GM23338 (cell line): ENCODE results near the gene POLDIP2. TPM values are rescaled to one million over a fixed set of nuclear protein-coding genes. Genes with fewer than 3 reads are reported as not detected.

ENCODE experiments used
- ATAC-seq: fragments of 200-7000 bp; cut with Tn5 transposase; 3 replicates; pipeline ENCODE4 v1.9.1; 2020
- DNase-seq: peaks from one replicate; pipeline ENCODE4 v3.0.0-alpha.2; 2015; ENCODE audit warnings: low spot score
- H2AFZ ChIP-seq: fragments of 200-600 bp; sonication (generic); 2 replicates; pipeline ENCODE4 v1.8.0; 2016; ENCODE audit warnings: antibody characterized with exemption, mild to moderate bottlenecking, moderate library complexity
- H3F3A ChIP-seq: fragments of 200-600 bp; sonication (generic); replicated peaks from 2 replicates; pipeline ENCODE4 v1.8.0; 2017; ENCODE audit warnings: antibody characterized with exemption, mixed run types, low read depth
- H3K27ac ChIP-seq: fragments of 200-600 bp; sonication (generic); 2 replicates; pipeline ENCODE4 v1.6.1; 2016; ENCODE audit warnings: low read depth
- H3K27me3 ChIP-seq: fragments of 200-600 bp; sonication (generic); 2 replicates; pipeline ENCODE4 v1.8.0; 2016; ENCODE audit warnings: mild to moderate bottlenecking, mixed run types, moderate library complexity; ENCODE audit not compliant: insufficient read depth
- H3K36me3 ChIP-seq: fragments of 200-600 bp; sonication (generic); 2 replicates; pipeline ENCODE4 v1.8.0; 2016; ENCODE audit warnings: mild to moderate bottlenecking; ENCODE audit not compliant: insufficient read depth
- H3K4me1 ChIP-seq: fragments of 200-600 bp; sonication (generic); 2 replicates; pipeline ENCODE4 v1.8.0; 2016; ENCODE audit warnings: mild to moderate bottlenecking, moderate library complexity; ENCODE audit not compliant: insufficient read depth
- H3K4me2 ChIP-seq: fragments of 200-600 bp; sonication (generic); 2 replicates; pipeline ENCODE4 v1.7.1; 2017; ENCODE audit warnings: mixed run types
- H3K4me3 ChIP-seq: fragments of 200-600 bp; sonication (generic); 2 replicates; pipeline ENCODE4 v1.6.1; 2016; ENCODE audit warnings: mixed run types
- H3K79me2 ChIP-seq: fragments of 200-600 bp; sonication (generic); replicated peaks from 2 replicates; pipeline ENCODE4 v1.8.0; 2017; ENCODE audit warnings: mild to moderate bottlenecking; ENCODE audit not compliant: insufficient read depth
- H3K9me2 ChIP-seq: fragments of 200-600 bp; sonication (generic); 2 replicates; pipeline ENCODE4 v1.8.0; 2017; ENCODE audit not compliant: insufficient read depth
- H4K20me1 ChIP-seq: fragments of 200-600 bp; sonication (generic); replicated peaks from 2 replicates; pipeline ENCODE4 v1.8.0; 2017; ENCODE audit warnings: mild to moderate bottlenecking; ENCODE audit not compliant: insufficient read depth
- H3K27ac Mint-ChIP-seq: 2 replicates; pipeline ENCODE4 v1.8.0; 2020; ENCODE audit warnings: inconsistent platforms, mild to moderate bottlenecking, moderate library complexity, mixed read lengths
- H3K27me3 Mint-ChIP-seq: 3 replicates; pipeline ENCODE4 v1.8.0; 2022; ENCODE audit warnings: low read depth, mild to moderate bottlenecking, moderate library complexity, mixed read lengths, inconsistent platforms; ENCODE audit not compliant: insufficient read depth, poor library complexity
- H3K36me3 Mint-ChIP-seq: 3 replicates; pipeline ENCODE4 v1.8.0; 2021; ENCODE audit warnings: low read depth, mild to moderate bottlenecking, inconsistent platforms, moderate library complexity, mixed read lengths
- H3K4me1 Mint-ChIP-seq: 3 replicates; pipeline ENCODE4 v1.8.0; 2020; ENCODE audit warnings: mild to moderate bottlenecking, inconsistent platforms, mixed read lengths
- H3K4me3 Mint-ChIP-seq: 3 replicates; pipeline ENCODE4 v1.8.0; 2021; ENCODE audit warnings: moderate library complexity, mild to moderate bottlenecking, inconsistent platforms, mixed read lengths
- H3K9me3 Mint-ChIP-seq: 3 replicates; pipeline ENCODE4 v1.8.0; 2020; ENCODE audit warnings: moderate library complexity, mild to moderate bottlenecking, inconsistent platforms, mixed read lengths
- CTCF ChIP-seq, 2 experiments: fragments of 200-600 bp in 1 of 2; sonication (generic) in 1 of 2; conservative IDR thresholded peaks; 2 replicates each; pipeline versions ENCODE4 v1.5.1 to v1.6.1; 2016 to 2017; ENCODE audit warnings: antibody characterized with exemption in 2 of 2, low read depth in 2 of 2, mild to moderate bottlenecking in 2 of 2, moderate library complexity in 1 of 2
- ETS1 ChIP-seq: IDR thresholded peaks from 2 replicates; pipeline ENCODE4 v1.6.1; 2016; ENCODE audit warnings: antibody characterized with exemption
- EZH2phosphoT487 ChIP-seq: fragments of 200-600 bp; sonication (generic); IDR thresholded peaks from one replicate; pipeline ENCODE4 v1.8.1; 2018; ENCODE audit warnings: antibody characterized with exemption; ENCODE audit not compliant: unreplicated experiment
- JUNB ChIP-seq: IDR thresholded peaks from one replicate; pipeline ENCODE4 v1.6.1; 2016; ENCODE audit warnings: antibody characterized with exemption; ENCODE audit not compliant: unreplicated experiment
- POLR2AphosphoS5 ChIP-seq: IDR thresholded peaks from 2 replicates; pipeline ENCODE4 v1.6.1; 2016; ENCODE audit warnings: antibody characterized with exemption, low read depth
- ZNF462 ChIP-seq: fragments of 250-450 bp; sonication (Bioruptor Pico); IDR thresholded peaks from 2 replicates; pipeline ENCODE4 v1.5.0; 2020; ENCODE audit warnings: mild to moderate bottlenecking, moderate library complexity
- polyA plus RNA-seq: library from polyadenylated mRNA; unstranded; fragments of >200 nt; fragmentation: Nextera tagmentation; extraction: Ambion mirVana; gene quantifications from 2 replicates; pipeline ENCODE4 v1.2.1, GENCODE V29; 2016
- total RNA-seq: library from RNA; depleted of rRNA; stranded (reverse); fragments of >200 nt; shearing (Covaris generic); gene quantifications from 2 replicates; pipeline ENCODE4 v1.2.3, GENCODE V29; 2014

POLDIP2 gene
- total and polyA plus RNA-seq, 2 experiments from 2014 or later, result 45.7 to 77.1 TPM

- TF ChIP-seq ETS1, result no peak
- TF ChIP-seq JUNB, result no peak
- no peak for TF ChIP-seq POLR2AphosphoS5
- TF ChIP-seq CTCF (conservative IDR thresholded peaks at IDR 0.05; ENCODE audit: low read depth in 2 of 2), result no peak
Measured at GRCh38 chr17:28370744-28371103, 13.4 kb upstream of the POLDIP2 start (continued).

GRCh38 chr17:28370035-28370743 is 12.9 kb upstream of the POLDIP2 start, which contains the start of gene VTN:
Gene VTN, minus strand, starts transcription at chr17:28370307. Its CDS starts 104 bp downstream, at chr17:28370203.
- H3K4me1 Mint-ChIP-seq, result peaks cover 21% of the 10 kb centered on the region
- no peaks in the 10 kb centered on the region for H3K9me3 Mint-ChIP-seq
- DNase-seq (peak; percentile 82), ATAC-seq (peak; percentile 23)
- Histone ChIP-seq H4K20me1 (peaks cover 13% of the 10 kb centered on the region; the same call in 1 of the 2 replicates), H3K9me2 (no peaks in the 10 kb centered on the region), H3K4me1 (peaks cover 9% of the 10 kb centered on the region; the same call in 1 of the 2 replicates), H3K27ac (0 out of 2 replicates have a peak within 1 kb of the TSS, but pooled peaks have one; percentile 20), H3K4me2 (peak within 1 kb of the TSS; percentile 73), H3K27me3 (peaks cover 22% of the 10 kb centered on the region), H3K4me3 (peak within 1 kb of the TSS; percentile 39), H3F3A (no peaks in the 10 kb centered on the region; the same call in 1 of the 2 replicates), H2AFZ (peak within 1 kb of the TSS; percentile 72), H3K79me2 (no peaks in the 10 kb centered on the region), H3K36me3 (no peaks in the 10 kb centered on the region)
- peak within 1 kb of the TSS; percentile 69 for H3K4me3 Mint-ChIP-seq
- peaks cover 37% of the 10 kb centered on the region for H3K27me3 Mint-ChIP-seq
- H3K36me3 Mint-ChIP-seq, result no peaks in the 10 kb centered on the region
- peak within 1 kb of the TSS; percentile 67 for H3K27ac Mint-ChIP-seq
- TF ChIP-seq EZH2phosphoT487, result no peak

GRCh38 chr17:28369684-28370034 is 12.3 kb upstream of the POLDIP2 start:
- Mint-ChIP-seq H3K4me1 (peaks cover 21% of the 10 kb centered on the region), H3K27me3 (peaks cover 35% of the 10 kb centered on the region), H3K27ac (no peak overlapping the region), H3K36me3 (no peaks in the 10 kb centered on the region), H3K9me3 (no peaks in the 10 kb centered on the region), H3K4me3 (no peak overlapping the region)
- TF ChIP-seq ZNF462, result no peak
- peak in 1 of 2 experiments; percentile 39; a peak in 2 of 4 replicates for TF ChIP-seq CTCF (conservative IDR thresholded peaks at IDR 0.05; ENCODE audit: low read depth in 2 of 2)
- no peak overlapping the region for H2AFZ ChIP-seq
- H3K27ac ChIP-seq, result no peak overlapping the region
- H3K27me3 ChIP-seq, result peaks cover 22% of the 10 kb centered on the region
- no peaks in the 10 kb centered on the region for H3K9me2 ChIP-seq
- H4K20me1 ChIP-seq, result peaks cover 10% of the 10 kb centered on the region; the same call in 1 of the 2 replicates
- H3F3A ChIP-seq, result no peaks in the 10 kb centered on the region; the same call in 1 of the 2 replicates
- DNase-seq (no peak), ATAC-seq (no peak)
- H3K36me3 ChIP-seq, result no peaks in the 10 kb centered on the region
- no peak overlapping the region for H3K4me3 ChIP-seq
- no peak overlapping the region for H3K4me2 ChIP-seq
- peaks cover 9% of the 10 kb centered on the region; the same call in 1 of the 2 replicates for H3K4me1 ChIP-seq
- no peaks in the 10 kb centered on the region for H3K79me2 ChIP-seq
